A673 (cell line): ENCODE measurements around the gene TUBB3.

Source experiments
- CTCF ChIP-seq: fragments of 300-800, 200-600 bp; sonication (generic); conservative IDR thresholded peaks from 2 replicates; pipeline ENCODE4 v1.5.1; 2017; ENCODE audit warnings: low read depth, mild to moderate bottlenecking, antibody characterized with exemption, low read length, moderate library complexity, mixed read lengths
- EZH2 ChIP-seq: fragments of 200-600 bp; sonication (generic); IDR thresholded peaks from 2 replicates; pipeline ENCODE4 v1.6.1; 2017; ENCODE audit warnings: borderline replicate concordance, low read depth, mild to moderate bottlenecking, mixed read lengths, antibody characterized with exemption, low read length; ENCODE audit not compliant: poor library complexity, severe bottlenecking

DNA sequence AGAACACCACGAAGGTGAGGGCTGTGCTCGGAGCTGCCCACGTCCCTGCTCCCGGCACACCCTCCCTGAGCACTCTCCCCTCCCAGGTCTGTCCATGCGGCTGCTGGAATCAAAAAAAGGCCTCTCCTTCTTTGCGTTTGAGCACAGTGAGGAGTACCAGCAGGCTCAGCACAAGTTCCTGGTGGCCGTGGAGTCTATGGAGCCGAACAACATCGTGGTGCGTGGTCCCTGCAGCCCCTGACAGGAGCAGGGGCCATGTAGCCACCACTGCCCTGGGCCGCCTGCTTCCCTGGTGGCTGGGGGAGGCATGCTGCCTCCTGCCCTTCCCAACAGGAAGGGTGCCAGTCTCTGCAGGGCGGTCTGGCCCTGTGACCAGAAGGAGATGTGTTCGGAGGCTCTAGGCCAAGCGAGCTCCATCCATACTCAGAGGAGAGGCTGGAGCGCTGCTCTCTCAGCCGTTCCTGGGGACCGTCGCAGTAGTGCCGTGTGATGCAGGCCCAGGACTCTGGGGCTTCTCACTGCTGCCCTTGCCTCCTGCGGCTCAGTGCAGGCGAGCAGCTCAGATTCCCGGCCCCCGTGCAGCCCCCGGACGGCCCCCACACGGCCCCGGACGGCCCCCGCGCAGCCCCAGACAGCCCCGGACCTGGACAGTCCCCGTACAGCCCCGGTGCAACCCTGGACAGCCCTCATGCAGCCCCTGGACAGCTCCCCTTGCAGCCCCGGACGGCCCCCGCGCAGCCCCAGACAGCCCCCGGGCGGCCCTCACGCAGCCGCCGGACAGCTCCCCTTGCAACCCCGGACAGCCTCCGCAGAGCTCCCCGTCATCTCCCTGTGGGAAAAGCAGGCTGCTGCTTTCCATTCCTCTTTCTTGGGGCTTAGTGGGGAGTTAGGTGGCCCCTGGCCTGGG lies 29.2 kb upstream of the TUBB3 start:
- TF ChIP-seq CTCF (no peak), EZH2 (no peak)
